B cell (primary cell): ENCODE measurements around the gene MAP4K4. TPM values are rescaled to one million over a fixed set of nuclear protein-coding genes. Genes with fewer than 3 reads are reported as not detected.

ENCODE experiments used
- ATAC-seq: fragments of 200-7000 bp; cut with Tn5 transposase; one replicate; pipeline ENCODE4 v1.10.0; 2021; ENCODE audit warnings: low read depth, mild to moderate bottlenecking, moderate number of reproducible peaks, moderate library complexity
- CTCF ChIA-PET: fragments of 350-600 bp; sonication (Branson Sonifier 250); formaldehyde crosslinking; loops from one replicate; lab custom pipeline; 2021; ENCODE audit warnings: antibody characterized with exemption, inconsistent platforms; lab: Charles Lee
- POLR2A ChIA-PET: fragments of 350-600 bp; sonication (Branson Sonifier 250); formaldehyde crosslinking; loops from one replicate; lab custom pipeline; 2021; ENCODE audit warnings: antibody characterized with exemption; lab: Charles Lee
- DNase-seq: peaks from one replicate; pipeline ENCODE4 v3.0.0; 2013
- H2AFZ ChIP-seq: 2 replicates; pipeline ENCODE4 v1.6.1; 2012; ENCODE audit warnings: mild to moderate bottlenecking, low read depth, low read length; ENCODE audit not compliant: insufficient read depth, poor library complexity, severe bottlenecking
- H3K27ac ChIP-seq, 2 donors: 1 replicate in 1 of 2; 2 replicates in 1 of 2; pipeline ENCODE4 v1.5.1; 2012 to 2013; ENCODE audit warnings: low read length in 2 of 2, mild to moderate bottlenecking in 2 of 2, moderate library complexity in 1 of 2
- H3K27me3 ChIP-seq, 4 experiments: fragments of 200-600 bp in 1 of 4; sonication (generic) in 1 of 4; replicated peaks in 1 of 4; 1 replicate in 2 of 4; 2 replicates in 2 of 4; pipeline versions ENCODE4 v1.6.1 to v1.7.0; 2013 to 2016; ENCODE audit warnings: low read length in 3 of 4, mild to moderate bottlenecking in 2 of 4, mixed read lengths in 1 of 4, moderate library complexity in 1 of 4; ENCODE audit not compliant: insufficient read depth in 4 of 4, control insufficient read depth in 3 of 4; ENCODE audit errors: control extremely low read depth in 1 of 4
- H3K36me3 ChIP-seq, 2 experiments: replicated peaks in 1 of 2; 1 replicate in 1 of 2; 2 replicates in 1 of 2; pipeline versions ENCODE4 v1.6.1 to v1.7.1; 2013; ENCODE audit warnings: low read length in 1 of 2; ENCODE audit not compliant: insufficient read depth in 2 of 2, control insufficient read depth in 1 of 2; ENCODE audit errors: control extremely low read depth in 1 of 2, extremely low read depth in 1 of 2
- H3K4me1 ChIP-seq, 2 donors: fragments of 200-600 bp in 1 of 2; sonication (generic) in 1 of 2; 1 replicate in 1 of 2; 2 replicates in 1 of 2; pipeline versions ENCODE4 v1.5.1 to v1.6.1; 2013 to 2017; ENCODE audit warnings: low read length in 2 of 2; ENCODE audit not compliant: control insufficient read depth in 2 of 2, insufficient read depth in 2 of 2
- H3K4me2 ChIP-seq: replicated peaks from 2 replicates; pipeline ENCODE3; 2012; ENCODE audit warnings: mild to moderate bottlenecking, low read depth, low read length; ENCODE audit not compliant: poor library complexity, severe bottlenecking
- H3K4me3 ChIP-seq, 5 experiments: fragments of 200-600 bp in 1 of 5; sonication (generic) in 1 of 5; 1 replicate in 3 of 5; 2 replicates in 2 of 5; pipeline versions ENCODE4 v1.5.1 to v1.7.0; 2011 to 2016; ENCODE audit warnings: low read length in 4 of 5, mild to moderate bottlenecking in 4 of 5, low read depth in 2 of 5, control low read depth in 1 of 5, moderate library complexity in 1 of 5; ENCODE audit not compliant: insufficient read depth in 1 of 5; ENCODE audit errors: control extremely low read depth in 1 of 5, extremely low read depth in 1 of 5
- H3K79me2 ChIP-seq: fragments of 200-600 bp; sonication (generic); one replicate; pipeline ENCODE4 v1.6.0; 2016; ENCODE audit warnings: low read length; ENCODE audit not compliant: control insufficient read depth, insufficient read depth
- H3K9ac ChIP-seq: fragments of 200-600 bp; sonication (generic); 2 replicates; pipeline ENCODE4 v1.6.1; 2017; ENCODE audit warnings: mild to moderate bottlenecking, low read length, moderate library complexity
- H3K9me3 ChIP-seq, 3 donors: one replicate each; pipeline versions ENCODE4 v1.6.1 to v1.7.1; 2013; ENCODE audit warnings: low read length in 2 of 3; ENCODE audit not compliant: control insufficient read depth in 2 of 3, insufficient read depth in 1 of 3; ENCODE audit errors: control extremely low read depth in 1 of 3
- H4K20me1 ChIP-seq: 2 replicates; pipeline ENCODE4 v1.6.0; 2012; ENCODE audit warnings: mild to moderate bottlenecking, low read length; ENCODE audit not compliant: insufficient read depth, control insufficient read depth, poor library complexity, severe bottlenecking
- H3K27ac Mint-ChIP-seq: one replicate; pipeline ENCODE4 v1.8.0; 2021; ENCODE audit warnings: mixed read lengths
- H3K27me3 Mint-ChIP-seq: one replicate; pipeline ENCODE4 v1.8.0; 2021; ENCODE audit warnings: mixed read lengths
- H3K4me1 Mint-ChIP-seq: one replicate; pipeline ENCODE4 v1.8.0; 2021; ENCODE audit warnings: mixed read lengths
- H3K4me3 Mint-ChIP-seq: one replicate; pipeline ENCODE4 v1.8.0; 2021; ENCODE audit warnings: mixed read lengths
- H3K9me3 Mint-ChIP-seq: one replicate; pipeline ENCODE4 v1.8.0; 2022; ENCODE audit warnings: mixed read lengths; ENCODE audit not compliant: insufficient read depth
- CTCF ChIP-seq: fragments of 200-600 bp; IDR thresholded peaks from one replicate; pipeline ENCODE4 v1.8.0; 2022; ENCODE audit warnings: antibody characterized with exemption, mild to moderate bottlenecking
- EZH2 ChIP-seq: IDR thresholded peaks from 2 replicates; pipeline ENCODE4 v1.6.1; 2012; ENCODE audit warnings: borderline replicate concordance, low read depth, mild to moderate bottlenecking, moderate library complexity, low read length; ENCODE audit not compliant: insufficient read depth, poor library complexity, severe bottlenecking
- WGBS: methylation state at CpG from one replicate; pipeline ENCODE4 v1.1.5; 2013; ENCODE audit warnings: missing lambda C conversion rate; ENCODE audit not compliant: insufficient coverage; 5-methylcytosine and 5-hydroxymethylcytosine counted together
- intact Hi-C: fragments of 100-400 bp; cut with micrococcal nuclease; formaldehyde crosslinking; loops from one replicate; pipeline ENCODE4 v1.10.0; 2022
- polyA plus RNA-seq: library from polyadenylated mRNA; depleted of rRNA; stranded (reverse); fragments of >200 nt; gene quantifications from 2 replicates; pipeline ENCODE4 v1.2.3, GENCODE V29; 2012
- total RNA-seq, 2 donors: library from RNA; stranded (reverse); fragments of 120-200 nt in 1 of 2; gene quantifications; 1 replicate in 1 of 2; 2 replicates in 1 of 2; pipeline versions ENCODE4 v1.2.3 to v1.2.4, GENCODE V29; 2013 to 2022

MAP4K4 gene
- total and polyA plus RNA-seq, 2 donors (not counting 1 experiment from before 2014, with no cell fraction given) = 54.8 to 280 TPM

GRCh38 chr2:101809698-101810097, 112.2 kb downstream of the MAP4K4 start:
- Mint-ChIP-seq H3K4me3 (no peak overlapping the region), H3K9me3 (no peaks in the 10 kb centered on the region), H3K27ac (no peak overlapping the region), H3K27me3 (no peaks in the 10 kb centered on the region), H3K4me1 (peaks cover 76% of the 10 kb centered on the region)
- Histone ChIP-seq H4K20me1 (peaks cover 87% of the 10 kb centered on the region), H3K9ac (no peak overlapping the region), H2AFZ (no peak overlapping the region), H3K36me3 (peaks cover 0 to 3% of the 10 kb centered on the region in 2 experiments), H3K27ac (peak overlapping the region in 1 of 2 donors; percentile 32), H3K79me2 (peaks cover 96% of the 10 kb centered on the region), H3K4me3 (no peak overlapping the region), H3K9me3 (no peaks in the 10 kb centered on the region), H3K4me2 (peak overlapping the region; percentile 2), H3K4me1 (peaks cover 32 to 40% of the 10 kb centered on the region in 2 donors), H3K27me3 (no peaks in the 10 kb centered on the region)
- DNase-seq (no peak), ATAC-seq (no peak)
- no peak for TF ChIP-seq EZH2
- TF ChIP-seq CTCF = no peak
- intact Hi-C loops = loop anchor here (5.0 kb wide), 2 partner anchors 42 to 57 kb away; no protein-coding TSS in a partner anchor
- ChIA-PET POLR2A (no interaction called here), CTCF (interaction anchor here (0.9 to 1.4 kb wide), 2 partner anchors 15 to 54 kb away, joined by 3 read pairs; no protein-coding TSS in a partner anchor)

GRCh38 chr2:101811226-101812015, 113.9 kb downstream of the MAP4K4 start:
- ATAC-seq (no peak), DNase-seq (no peak)
- H3K79me2 ChIP-seq = peaks cover 98% of the 10 kb centered on the region
- peaks cover 78% of the 10 kb centered on the region for H3K4me1 Mint-ChIP-seq
- no peaks in the 10 kb centered on the region for H3K27me3 Mint-ChIP-seq
- WGBS = 100% methylated on average over 10 of the region's 11 CpGs
- H3K9me3 Mint-ChIP-seq = no peaks in the 10 kb centered on the region
- no peaks in the 10 kb centered on the region for H3K27me3 ChIP-seq
- H3K36me3 ChIP-seq = peaks cover 0 to 3% of the 10 kb centered on the region in 2 experiments
- H3K4me1 ChIP-seq = peaks cover 28 to 38% of the 10 kb centered on the region in 2 donors
- TF ChIP-seq EZH2 (no peak), CTCF (no peak)
- no peaks in the 10 kb centered on the region for H3K9me3 ChIP-seq
- peaks cover 90% of the 10 kb centered on the region for H4K20me1 ChIP-seq
- CTCF ChIA-PET = interaction anchor here (1.0 to 1.3 kb wide), 2 partner anchors 13 to 41 kb away, joined by 3 read pairs; no protein-coding TSS in a partner anchor
- no peak overlapping the region for H3K4me2 ChIP-seq
- H2AFZ ChIP-seq = no peak overlapping the region
- POLR2A ChIA-PET = no interaction called here
- H3K9ac ChIP-seq = no peak overlapping the region
- peak overlapping the region; percentile 51 for H3K27ac Mint-ChIP-seq
- H3K4me3 Mint-ChIP-seq = no peak overlapping the region
- no peak overlapping the region for H3K27ac ChIP-seq
- no peak overlapping the region for H3K4me3 ChIP-seq
- intact Hi-C loops = no loop called here
